Ovary (tissue), 9 donors: ENCODE measurements around the gene CLDN34. TPM values are rescaled to one million over a fixed set of nuclear protein-coding genes. Genes with fewer than 3 reads are reported as not detected.

ENCODE experiments used
- DNase-seq, 5 donors: peaks; one replicate each; pipeline ENCODE4 v3.0.0-alpha.2; 2019 to 2020
- H3K27ac ChIP-seq, 2 donors: fragments of 200-600 bp; one replicate each; pipeline versions ENCODE4 v1.5.1 to v1.8.0; 2019 to 2022
- H3K27me3 ChIP-seq: fragments of 200-600 bp; one replicate; pipeline ENCODE4 v1.8.0; 2022
- H3K36me3 ChIP-seq: fragments of 200-600 bp; sonication (generic); one replicate; pipeline ENCODE4 v1.5.1; 2019
- H3K4me1 ChIP-seq: one replicate; pipeline ENCODE4 v1.8.1; 2013; ENCODE audit warnings: mild to moderate bottlenecking, moderate library complexity; ENCODE audit not compliant: insufficient read depth
- H3K4me3 ChIP-seq: fragments of 200-600 bp; sonication (generic); one replicate; pipeline ENCODE4 v1.5.1; 2017
- H3K9me3 ChIP-seq, 2 donors: fragments of 200-600 bp in 1 of 2; sonication (generic) in 1 of 2; one replicate each; pipeline versions ENCODE4 v1.5.1 to v1.8.1; 2013 to 2019; ENCODE audit warnings: mild to moderate bottlenecking in 1 of 2, moderate library complexity in 1 of 2
- EP300 ChIP-seq: sonication (generic); formaldehyde crosslinking; IDR thresholded peaks from one replicate; pipeline ENCODE4 v1.6.1; 2017; ENCODE audit warnings: antibody characterized with exemption
- POLR2A ChIP-seq: fragments of 450-650 bp; IDR thresholded peaks from one replicate; pipeline ENCODE4 v1.6.1; 2017; ENCODE audit warnings: antibody characterized with exemption, mild to moderate bottlenecking, moderate library complexity
- WGBS, 3 donors: extraction: QIAGEN DNeasy Blood & Tissue Kit in 1 of 3; methylation state at CpG; one replicate each; pipeline versions ENCODE4 v1.1.5 to v1.1.7; 2013 to 2017; 5-methylcytosine and 5-hydroxymethylcytosine counted together
- intact Hi-C, 4 donors: fragments of 100-400 bp; cut with DNase I; formaldehyde crosslinking; loops; one replicate each; pipeline versions ENCODE4 v1.11.0 to v1.15.1; 2022 to 2023
- polyA plus RNA-seq, 2 donors: library from polyadenylated mRNA; stranded (reverse); fragments of 200-250 nt in 1 of 2; fragments of 350-450 nt in 1 of 2; fragmentation: Illumina TruSeq in 1 of 2; extraction: RNeasy Lipid Tissue Mini Kit (QIAGEN cat#74804) in 1 of 2; gene quantifications; one replicate each; pipeline ENCODE4 v1.2.3, GENCODE V29; 2013 to 2014
- total RNA-seq, 7 donors: library from RNA; depleted of rRNA in 2 of 7; stranded (reverse); fragments of >200 nt in 2 of 7; fragmentation: NEBNext Ultra II Directional in 3 of 7; extraction: Animal tissue kit (Norgen Biotek cat#: 25700) in 3 of 7; gene quantifications; one replicate each; pipeline versions ENCODE4 v1.1.0 to v1.2.4, GENCODE V29; 2016 to 2023
- TF ChIP-seq, protein P1 (sequence below), 3 donors: fragments of 450-650 bp in 2 of 3; fragments of 200-600 bp in 1 of 3; IDR thresholded peaks; one replicate each; pipeline versions ENCODE4 v1.5.1 to v1.8.0; 2016 to 2022; ENCODE audit warnings: antibody characterized with exemption in 3 of 3, mild to moderate bottlenecking in 1 of 3
- donor health status: DM: no; HTN: no; CAD: no; lungs with moderate emphysema.
- donor health status: DM: no; HTN: no; CAD: no.
- donor health status: Bipolar disorder and iron deficiency.
- donor health status: DM: yes; HTN: yes; CAD: no.
- donor health status: DM: no; HTN: no; CAD: no.
- donor health status: DM: yes; HTN: yes; CAD: no.

Gene CLDN34
- total and polyA plus RNA-seq, 9 donors, result 0.12 to 0.82 (median 0.57) TPM; not detected in 3

DNA sequence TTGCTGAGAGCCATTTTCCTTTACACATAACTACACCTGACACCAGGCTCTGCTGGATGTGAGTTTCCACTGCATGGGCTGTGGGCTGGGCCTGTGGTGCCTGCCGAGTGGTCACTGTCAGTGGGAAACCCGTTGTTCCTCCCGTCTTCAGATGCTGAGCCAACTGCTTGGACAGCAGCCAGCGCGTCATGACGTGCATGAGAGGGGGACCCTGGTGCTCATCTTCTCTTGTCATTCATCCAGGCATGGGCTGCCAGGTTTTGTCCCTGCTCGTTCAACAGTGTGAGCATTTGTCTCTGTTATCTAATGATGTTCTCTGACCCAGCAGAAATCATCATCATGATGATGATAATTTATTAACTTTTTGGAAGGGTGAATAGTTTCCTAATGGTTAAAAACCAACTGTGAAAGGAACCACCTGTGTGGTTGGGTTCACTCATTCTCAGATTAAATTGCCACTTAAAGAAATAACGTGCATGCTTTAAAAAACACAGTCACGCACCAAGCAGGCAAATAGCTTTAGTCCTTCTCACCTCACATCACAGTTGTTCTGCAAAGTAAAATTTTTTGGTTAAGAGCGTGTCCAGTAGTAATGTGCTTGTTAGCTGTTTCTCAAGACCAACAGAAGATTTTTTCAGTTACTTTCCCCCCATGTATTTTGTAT lies 19.9 kb upstream of the CLDN34 start:
- TF ChIP-seq EP300 (no peak), POLR2A (no peak)
- TF ChIP-seq, protein P1, sequence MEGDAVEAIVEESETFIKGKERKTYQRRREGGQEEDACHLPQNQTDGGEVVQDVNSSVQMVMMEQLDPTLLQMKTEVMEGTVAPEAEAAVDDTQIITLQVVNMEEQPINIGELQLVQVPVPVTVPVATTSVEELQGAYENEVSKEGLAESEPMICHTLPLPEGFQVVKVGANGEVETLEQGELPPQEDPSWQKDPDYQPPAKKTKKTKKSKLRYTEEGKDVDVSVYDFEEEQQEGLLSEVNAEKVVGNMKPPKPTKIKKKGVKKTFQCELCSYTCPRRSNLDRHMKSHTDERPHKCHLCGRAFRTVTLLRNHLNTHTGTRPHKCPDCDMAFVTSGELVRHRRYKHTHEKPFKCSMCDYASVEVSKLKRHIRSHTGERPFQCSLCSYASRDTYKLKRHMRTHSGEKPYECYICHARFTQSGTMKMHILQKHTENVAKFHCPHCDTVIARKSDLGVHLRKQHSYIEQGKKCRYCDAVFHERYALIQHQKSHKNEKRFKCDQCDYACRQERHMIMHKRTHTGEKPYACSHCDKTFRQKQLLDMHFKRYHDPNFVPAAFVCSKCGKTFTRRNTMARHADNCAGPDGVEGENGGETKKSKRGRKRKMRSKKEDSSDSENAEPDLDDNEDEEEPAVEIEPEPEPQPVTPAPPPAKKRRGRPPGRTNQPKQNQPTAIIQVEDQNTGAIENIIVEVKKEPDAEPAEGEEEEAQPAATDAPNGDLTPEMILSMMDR (IDR thresholded peaks at IDR 0.05), result no peak
- H3K4me1 ChIP-seq, result no peaks in the 10 kb centered on the region
- no peak overlapping the region for H3K27ac ChIP-seq
- no peak overlapping the region for H3K4me3 ChIP-seq
- no peak for DNase-seq
- intact Hi-C loops, result no loop called here
- no peaks in the 10 kb centered on the region for H3K27me3 ChIP-seq
- H3K36me3 ChIP-seq, result no peaks in the 10 kb centered on the region
- 61 to 62% (median 61%) methylated on average over 10 of the region's 10 CpGs for WGBS, 3 donors
- H3K9me3 ChIP-seq, result no peaks in the 10 kb centered on the region

GRCh38 chrX:9948406-9948805 lies 18.8 kb upstream of the CLDN34 start:
- H3K4me1 ChIP-seq, result no peaks in the 10 kb centered on the region
- H3K27ac ChIP-seq, result no peak overlapping the region
- peaks cover 0 to 5% of the 10 kb centered on the region in 2 donors for H3K9me3 ChIP-seq
- H3K27me3 ChIP-seq, result no peaks in the 10 kb centered on the region
- no peak overlapping the region for H3K4me3 ChIP-seq
- intact Hi-C loops, result no loop called here
- TF ChIP-seq, protein P1 (IDR thresholded peaks at IDR 0.05), result no peak
- no peak for TF ChIP-seq POLR2A
- TF ChIP-seq EP300, result no peak
- 82 to 88% (median 86%) methylated on average over 9 of the region's 9 CpGs for WGBS, 3 donors
- no peaks in the 10 kb centered on the region for H3K36me3 ChIP-seq
- DNase-seq, result no peak

- Histone ChIP-seq H3K9me3 (peaks cover 0 to 5% of the 10 kb centered on the region in 2 donors), H3K27me3 (no peaks in the 10 kb centered on the region), H3K27ac (no peak overlapping the region), H3K4me1 (no peaks in the 10 kb centered on the region), H3K4me3 (no peak overlapping the region), H3K36me3 (no peaks in the 10 kb centered on the region)
- no peak for TF ChIP-seq EP300
- no peak for TF ChIP-seq POLR2A
- TF ChIP-seq, protein P1 (IDR thresholded peaks at IDR 0.05), result no peak
- 61 to 68% (median 62%) methylated on average over 1 of the region's 1 CpG for WGBS, 3 donors
- DNase-seq, result no peak
- intact Hi-C loops, result no loop called here
Observed at GRCh38 chrX:9952300-9952699, 14.9 kb upstream of the CLDN34 start.

DNA sequence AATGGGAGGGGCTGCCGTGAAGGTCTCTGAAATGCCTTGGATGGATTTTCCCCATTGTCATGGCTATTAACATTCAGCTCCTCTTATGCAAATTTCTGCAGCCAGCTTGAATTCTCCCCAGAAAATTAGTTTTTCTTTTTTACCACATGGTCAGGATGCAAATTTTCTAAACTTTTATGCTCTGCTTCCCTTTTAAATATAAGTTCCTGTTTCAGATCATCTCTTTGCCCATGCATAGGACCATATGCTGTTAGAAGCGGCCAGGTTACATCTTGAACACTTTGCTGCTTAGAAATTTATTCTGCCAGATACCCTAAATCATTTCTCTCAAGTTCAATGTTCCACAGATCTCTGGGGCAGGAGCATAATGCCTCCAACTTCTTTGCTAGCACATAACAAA lies 13.8 kb upstream of the CLDN34 start:
- 84 to 98% (median 89%) methylated on average over 2 of the region's 2 CpGs for WGBS, 3 donors
- H3K4me1 ChIP-seq, result no peaks in the 10 kb centered on the region
- H3K27ac ChIP-seq, result no peak overlapping the region
- no peak for DNase-seq
- no peak for TF ChIP-seq EP300
- TF ChIP-seq, protein P1 (IDR thresholded peaks at IDR 0.05), result no peak
- no peak for TF ChIP-seq POLR2A
- H3K27me3 ChIP-seq, result no peaks in the 10 kb centered on the region
- H3K36me3 ChIP-seq, result no peaks in the 10 kb centered on the region
- H3K9me3 ChIP-seq, result peaks cover 0 to 5% of the 10 kb centered on the region in 2 donors
- intact Hi-C loops, result no loop called here
- no peak overlapping the region for H3K4me3 ChIP-seq
